Measurements from ENCODE around the gene BMP7. TPM values are rescaled to one million over a fixed set of nuclear protein-coding genes. Genes with fewer than 3 reads are reported as not detected.

BMP7 gene
- polyA plus RNA-seq, result 10 to 100 TPM; 17.6 to 28.7 TPM

- 2 to 4% methylated on average over 68 to 84 of the region's 84 CpGs for WGBS, 2 donors
- Histone ChIP-seq H3K27ac (ENCODE audit: low read depth in 2 of 2, low read length in 1 of 2) (peak within 1 kb of the TSS; percentile 11 to 12), H3K4me1 (ENCODE audit: control insufficient read depth in 2 of 2, insufficient read depth in 2 of 2, low read length in 1 of 2) (peaks cover 0 to 2% of the 10 kb centered on the region in 2 donors), H3K4me3 (ENCODE audit: low read depth in 1 of 2, low read length in 2 of 2) (peak within 1 kb of the TSS; percentile 62 to 70), H3K36me3 (ENCODE audit: control insufficient read depth in 2 of 2, insufficient read depth in 2 of 2, low read length in 1 of 2) (no peaks in the 10 kb centered on the region), H3K27me3 (ENCODE audit: control insufficient read depth in 1 of 2, insufficient read depth in 2 of 2, low read length in 2 of 2) (no peaks in the 10 kb centered on the region), H3K9me3 (ENCODE audit: control insufficient read depth in 2 of 2, insufficient read depth in 1 of 2, low read depth in 1 of 2, low read length in 1 of 2) (no peaks in the 10 kb centered on the region)
These were observed at the start of gene BMP7 for GRCh38 chr20:57266291-57267157. BMP7 (minus strand) TSS chr20:57266641; CDS start chr20:57266122, 519 bp downstream.

DNA sequence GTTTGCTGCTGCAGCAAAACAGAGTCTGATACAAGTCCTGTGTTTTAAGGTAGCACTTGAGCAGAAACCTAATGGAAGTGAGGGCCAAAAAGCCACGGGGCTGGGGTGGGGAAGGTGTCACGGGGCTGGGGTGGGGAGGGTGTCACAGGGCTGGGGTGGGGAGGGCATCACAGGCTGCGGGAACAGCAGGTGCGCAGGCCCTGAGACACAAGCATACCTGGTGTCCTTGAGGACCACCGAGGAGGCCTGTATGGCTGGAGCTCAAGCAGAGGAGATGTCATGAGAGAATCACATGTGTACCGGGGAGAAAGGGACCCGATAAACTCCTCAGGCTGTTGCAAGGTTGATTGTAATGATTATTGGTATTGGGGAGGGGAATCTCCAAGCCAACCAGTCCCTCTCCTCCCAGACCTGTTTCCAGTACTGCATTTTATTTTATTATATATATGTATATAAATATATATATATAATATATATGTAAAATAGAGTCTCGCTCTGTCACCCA, 49.6 kb upstream of the BMP7 start:
- Histone ChIP-seq H3K27me3 (ENCODE audit: control insufficient read depth in 1 of 2, insufficient read depth in 2 of 2, low read length in 2 of 2) (no peaks in the 10 kb centered on the region), H3K27ac (ENCODE audit: low read depth in 2 of 2, low read length in 1 of 2) (peak overlapping the region in 1 of 2 donors; percentile 44), H3K9me3 (ENCODE audit: control insufficient read depth in 2 of 2, insufficient read depth in 1 of 2, low read depth in 1 of 2, low read length in 1 of 2) (no peaks in the 10 kb centered on the region), H3K4me1 (ENCODE audit: control insufficient read depth in 2 of 2, insufficient read depth in 2 of 2, low read length in 1 of 2) (peaks cover 2 to 15% of the 10 kb centered on the region in 2 donors), H3K4me3 (ENCODE audit: low read depth in 1 of 2, low read length in 2 of 2) (no peak overlapping the region), H3K36me3 (ENCODE audit: control insufficient read depth in 2 of 2, insufficient read depth in 2 of 2, low read length in 1 of 2) (no peaks in the 10 kb centered on the region)
- WGBS, 2 donors, result 71 to 80% methylated on average over 8 of the region's 8 CpGs

- peak overlapping the region; percentile 37 to 54 for H3K27ac ChIP-seq (ENCODE audit: low read depth in 2 of 2, low read length in 1 of 2)
- no peaks in the 10 kb centered on the region for H3K27me3 ChIP-seq (ENCODE audit: control insufficient read depth in 1 of 2, insufficient read depth in 2 of 2, low read length in 2 of 2)
- 75 to 78% methylated on average over 8 of the region's 8 CpGs for WGBS, 2 donors
- no peaks in the 10 kb centered on the region for H3K9me3 ChIP-seq (ENCODE audit: control insufficient read depth in 2 of 2, insufficient read depth in 1 of 2, low read depth in 1 of 2, low read length in 1 of 2)
- peaks cover 2 to 15% of the 10 kb centered on the region in 2 donors for H3K4me1 ChIP-seq (ENCODE audit: control insufficient read depth in 2 of 2, insufficient read depth in 2 of 2, low read length in 1 of 2)
- no peaks in the 10 kb centered on the region for H3K36me3 ChIP-seq (ENCODE audit: control insufficient read depth in 2 of 2, insufficient read depth in 2 of 2, low read length in 1 of 2)
- H3K4me3 ChIP-seq (ENCODE audit: low read depth in 1 of 2, low read length in 2 of 2), result no peak overlapping the region
These were observed 48.9 kb upstream of the BMP7 start for GRCh38 chr20:57315083-57315975.

GRCh38 chr20:57313951-57314350, 47.5 kb upstream of the BMP7 start:
- Histone ChIP-seq H3K4me1 (ENCODE audit: control insufficient read depth in 2 of 2, insufficient read depth in 2 of 2, low read length in 1 of 2) (peaks cover 2 to 15% of the 10 kb centered on the region in 2 donors), H3K27ac (ENCODE audit: low read depth in 2 of 2, low read length in 1 of 2) (no peak overlapping the region), H3K9me3 (ENCODE audit: control insufficient read depth in 2 of 2, insufficient read depth in 1 of 2, low read depth in 1 of 2, low read length in 1 of 2) (no peaks in the 10 kb centered on the region), H3K27me3 (ENCODE audit: control insufficient read depth in 1 of 2, insufficient read depth in 2 of 2, low read length in 2 of 2) (no peaks in the 10 kb centered on the region), H3K4me3 (ENCODE audit: low read depth in 1 of 2, low read length in 2 of 2) (no peak overlapping the region), H3K36me3 (ENCODE audit: control insufficient read depth in 2 of 2, insufficient read depth in 2 of 2, low read length in 1 of 2) (no peaks in the 10 kb centered on the region)
- WGBS, 2 donors, result 89 to 92% methylated on average over 5 of the region's 5 CpGs

DNA sequence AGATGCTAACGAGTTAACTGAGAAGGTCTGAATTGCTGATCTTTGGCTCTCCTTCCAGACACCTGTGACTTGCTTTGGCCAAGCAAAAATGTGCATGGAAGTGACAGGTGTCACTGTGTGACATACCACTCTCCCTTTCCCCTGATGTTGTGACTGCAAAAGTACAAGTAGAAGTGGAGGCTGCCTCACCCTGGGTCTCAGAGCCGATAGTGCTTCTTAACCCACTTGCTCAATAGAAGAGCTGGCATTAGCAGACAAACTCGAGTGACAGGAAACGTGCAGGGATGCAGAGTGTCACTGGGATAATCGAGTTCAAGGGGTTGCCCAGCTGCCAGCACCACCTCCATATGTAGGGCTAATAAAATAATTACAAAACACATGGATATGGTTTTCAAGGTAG, 46.8 kb upstream of the BMP7 start:
- no peaks in the 10 kb centered on the region for H3K36me3 ChIP-seq (ENCODE audit: control insufficient read depth in 2 of 2, insufficient read depth in 2 of 2, low read length in 1 of 2)
- WGBS, 2 donors, result 44 to 62% methylated on average over 5 of the region's 5 CpGs
- no peak overlapping the region for H3K4me3 ChIP-seq (ENCODE audit: low read depth in 1 of 2, low read length in 2 of 2)
- H3K4me1 ChIP-seq (ENCODE audit: control insufficient read depth in 2 of 2, insufficient read depth in 2 of 2, low read length in 1 of 2), result peaks cover 0 to 15% of the 10 kb centered on the region in 2 donors
- no peak overlapping the region for H3K27ac ChIP-seq (ENCODE audit: low read depth in 2 of 2, low read length in 1 of 2)
- no peaks in the 10 kb centered on the region for H3K9me3 ChIP-seq (ENCODE audit: control insufficient read depth in 2 of 2, insufficient read depth in 1 of 2, low read depth in 1 of 2, low read length in 1 of 2)
- no peaks in the 10 kb centered on the region for H3K27me3 ChIP-seq (ENCODE audit: control insufficient read depth in 1 of 2, insufficient read depth in 2 of 2, low read length in 2 of 2)

GRCh38 chr20:57312138-57312537, 45.7 kb upstream of the BMP7 start:
- no peaks in the 10 kb centered on the region for H3K36me3 ChIP-seq (ENCODE audit: control insufficient read depth in 2 of 2, insufficient read depth in 2 of 2, low read length in 1 of 2)
- WGBS, 2 donors, result 88 to 90% methylated on average over 6 of the region's 6 CpGs
- H3K27ac ChIP-seq (ENCODE audit: low read depth in 2 of 2, low read length in 1 of 2), result no peak overlapping the region
- no peaks in the 10 kb centered on the region for H3K9me3 ChIP-seq (ENCODE audit: control insufficient read depth in 2 of 2, insufficient read depth in 1 of 2, low read depth in 1 of 2, low read length in 1 of 2)
- H3K27me3 ChIP-seq (ENCODE audit: control insufficient read depth in 1 of 2, insufficient read depth in 2 of 2, low read length in 2 of 2), result no peaks in the 10 kb centered on the region
- H3K4me3 ChIP-seq (ENCODE audit: low read depth in 1 of 2, low read length in 2 of 2), result no peak overlapping the region
- peaks cover 0 to 13% of the 10 kb centered on the region in 2 donors for H3K4me1 ChIP-seq (ENCODE audit: control insufficient read depth in 2 of 2, insufficient read depth in 2 of 2, low read length in 1 of 2)

- no peaks in the 10 kb centered on the region for H3K27me3 ChIP-seq (ENCODE audit: control insufficient read depth in 1 of 2, insufficient read depth in 2 of 2, low read length in 2 of 2)
- peaks cover 0 to 8% of the 10 kb centered on the region in 2 donors for H3K4me1 ChIP-seq (ENCODE audit: control insufficient read depth in 2 of 2, insufficient read depth in 2 of 2, low read length in 1 of 2)
- H3K4me3 ChIP-seq (ENCODE audit: low read depth in 1 of 2, low read length in 2 of 2), result no peak overlapping the region
- 95 to 96% methylated on average over 11 of the region's 11 CpGs for WGBS, 2 donors
- no peaks in the 10 kb centered on the region for H3K36me3 ChIP-seq (ENCODE audit: control insufficient read depth in 2 of 2, insufficient read depth in 2 of 2, low read length in 1 of 2)
- H3K27ac ChIP-seq (ENCODE audit: low read depth in 2 of 2, low read length in 1 of 2), result no peak overlapping the region
- H3K9me3 ChIP-seq (ENCODE audit: control insufficient read depth in 2 of 2, insufficient read depth in 1 of 2, low read depth in 1 of 2, low read length in 1 of 2), result no peaks in the 10 kb centered on the region
These were observed 44.5 kb upstream of the BMP7 start for GRCh38 chr20:57310821-57311514.

DNA sequence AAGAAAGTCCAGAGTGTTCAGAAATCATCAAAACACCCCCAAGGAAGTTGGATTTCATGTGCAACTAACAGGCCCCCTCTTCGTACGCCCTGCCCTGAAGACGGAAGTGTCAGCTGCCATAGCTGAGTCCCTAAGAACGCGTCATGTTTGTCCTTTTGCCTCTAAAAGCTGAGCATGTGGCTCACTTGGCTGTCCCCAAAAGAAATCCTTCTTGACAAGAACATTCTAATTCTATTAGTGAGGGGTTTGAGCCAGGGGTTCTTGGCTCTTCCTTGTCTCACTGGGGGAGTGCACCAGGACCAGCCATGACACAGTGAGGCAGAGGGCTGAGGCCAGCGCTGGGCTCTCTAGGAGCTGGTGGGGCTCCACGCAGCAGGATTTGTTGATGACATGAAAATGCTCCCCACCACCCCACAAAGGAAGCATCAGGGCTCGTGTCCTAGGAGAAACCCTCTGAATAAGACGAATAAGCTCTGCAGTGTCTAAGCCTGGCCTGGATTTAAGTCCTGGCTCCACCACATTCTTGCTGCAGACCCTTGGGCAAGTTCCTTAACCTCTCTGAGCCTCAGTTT, 43.2 kb upstream of the BMP7 start:
- 76 to 79% methylated on average over 9 of the region's 9 CpGs for WGBS, 2 donors
- peaks cover 0 to 10% of the 10 kb centered on the region in 2 donors for H3K4me1 ChIP-seq (ENCODE audit: control insufficient read depth in 2 of 2, insufficient read depth in 2 of 2, low read length in 1 of 2)
- H3K27me3 ChIP-seq (ENCODE audit: control insufficient read depth in 1 of 2, insufficient read depth in 2 of 2, low read length in 2 of 2), result no peaks in the 10 kb centered on the region
- no peak overlapping the region for H3K4me3 ChIP-seq (ENCODE audit: low read depth in 1 of 2, low read length in 2 of 2)
- H3K9me3 ChIP-seq (ENCODE audit: control insufficient read depth in 2 of 2, insufficient read depth in 1 of 2, low read depth in 1 of 2, low read length in 1 of 2), result no peaks in the 10 kb centered on the region
- no peak overlapping the region for H3K27ac ChIP-seq (ENCODE audit: low read depth in 2 of 2, low read length in 1 of 2)
- H3K36me3 ChIP-seq (ENCODE audit: control insufficient read depth in 2 of 2, insufficient read depth in 2 of 2, low read length in 1 of 2), result no peaks in the 10 kb centered on the region

Data from esophagus (tissue), 2 donors.